H9 (cell line): Measurements from ENCODE around the gene ATP5PO. TPM values are rescaled to one million over a fixed set of nuclear protein-coding genes. Genes with fewer than 3 reads are reported as not detected.

Source experiments
- DNase-seq: peaks from one replicate; pipeline ENCODE4 v3.0.0-alpha.2; 2017
- H2AFZ ChIP-seq: one replicate; pipeline ENCODE4 v1.6.1; 2013; ENCODE audit warnings: mild to moderate bottlenecking, low read length, control low read depth, moderate library complexity
- H2AK5ac ChIP-seq: 2 replicates; pipeline ENCODE4 v1.6.1; 2013; ENCODE audit warnings: low read length, control low read depth, mixed read lengths; ENCODE audit not compliant: insufficient read length
- H2BK120ac ChIP-seq: one replicate; pipeline ENCODE4 v1.6.1; 2013; ENCODE audit warnings: low read depth, mild to moderate bottlenecking, low read length, control low read depth, inconsistent platforms; ENCODE audit not compliant: poor library complexity, severe bottlenecking
- H2BK12ac ChIP-seq: 2 replicates; pipeline ENCODE4 v1.6.1; 2013; ENCODE audit warnings: low read length, control low read depth, mixed read lengths, low read depth; ENCODE audit not compliant: insufficient read length
- H2BK15ac ChIP-seq: 2 replicates; pipeline ENCODE4 v1.6.1; 2013; ENCODE audit warnings: low read depth, low read length, control low read depth
- H2BK20ac ChIP-seq: one replicate; pipeline ENCODE4 v1.6.1; 2013; ENCODE audit warnings: low read depth, mild to moderate bottlenecking, low read length, control low read depth, inconsistent platforms; ENCODE audit not compliant: poor library complexity, severe bottlenecking
- H2BK5ac ChIP-seq: 2 replicates; pipeline ENCODE4 v1.6.1; 2013; ENCODE audit warnings: low read length, control low read depth, mixed read lengths; ENCODE audit not compliant: insufficient read length
- H3K14ac ChIP-seq: 2 replicates; pipeline ENCODE4 v1.6.1; 2013; ENCODE audit warnings: low read length, control low read depth; ENCODE audit not compliant: insufficient read depth
- H3K18ac ChIP-seq: 2 replicates; pipeline ENCODE4 v1.6.1; 2013; ENCODE audit warnings: low read depth, mild to moderate bottlenecking, mixed read lengths, low read length, control low read depth; ENCODE audit not compliant: insufficient read length
- H3K23ac ChIP-seq: 2 replicates; pipeline ENCODE4 v1.6.1; 2013; ENCODE audit warnings: low read length, control low read depth, mixed read lengths, low read depth; ENCODE audit not compliant: insufficient read length
- H3K23me2 ChIP-seq: 2 replicates; pipeline ENCODE4 v1.6.1; 2013; ENCODE audit warnings: low read depth, mild to moderate bottlenecking, mixed read lengths, low read length, control low read depth; ENCODE audit not compliant: insufficient read length, poor library complexity, severe bottlenecking
- H3K27ac ChIP-seq: 2 replicates; pipeline ENCODE4 v1.5.1; 2013; ENCODE audit warnings: low read length, control low read depth, mixed read lengths, low read depth; ENCODE audit not compliant: insufficient read length
- H3K27me3 ChIP-seq: 2 replicates; pipeline ENCODE4 v1.6.1; 2013; ENCODE audit warnings: low read length, control low read depth, inconsistent platforms; ENCODE audit not compliant: insufficient read depth
- H3K4ac ChIP-seq: 2 replicates; pipeline ENCODE4 v1.6.1; 2013; ENCODE audit warnings: low read depth, mild to moderate bottlenecking, control low read depth, inconsistent platforms, low read length, moderate library complexity
- H3K4me1 ChIP-seq: 2 replicates; pipeline ENCODE4 v1.6.1; 2013; ENCODE audit warnings: low read length, control low read depth, inconsistent platforms; ENCODE audit not compliant: insufficient read depth
- H3K4me2 ChIP-seq: 2 replicates; pipeline ENCODE4 v1.6.1; 2013; ENCODE audit warnings: low read length, control low read depth, mixed read lengths; ENCODE audit not compliant: insufficient read length, insufficient read depth
- H3K56ac ChIP-seq: 2 replicates; pipeline ENCODE4 v1.6.1; 2013; ENCODE audit warnings: low read depth, mild to moderate bottlenecking, mixed read lengths, low read length, control low read depth; ENCODE audit not compliant: insufficient read length
- H3K79me1 ChIP-seq: 2 replicates; pipeline ENCODE4 v1.6.1; 2013; ENCODE audit warnings: low read depth, mild to moderate bottlenecking, moderate library complexity, low read length, control low read depth, inconsistent platforms; ENCODE audit not compliant: insufficient read depth, poor library complexity, severe bottlenecking
- H3K79me2 ChIP-seq: 2 replicates; pipeline ENCODE4 v1.6.1; 2013; ENCODE audit warnings: low read length, control low read depth, inconsistent platforms; ENCODE audit not compliant: insufficient read depth
- H3K9ac ChIP-seq: 2 replicates; pipeline ENCODE4 v1.6.1; 2013; ENCODE audit warnings: low read length, control low read depth, mixed read lengths; ENCODE audit not compliant: insufficient read length; ENCODE audit errors: extremely low read depth
- H3K9me3 ChIP-seq: one replicate; pipeline ENCODE4 v1.6.1; 2013; ENCODE audit warnings: low read depth, low read length, inconsistent platforms; ENCODE audit not compliant: control insufficient read depth
- H3T11ph ChIP-seq: one replicate; pipeline ENCODE4 v1.6.1; 2013; ENCODE audit warnings: mild to moderate bottlenecking, low read length, control low read depth, inconsistent platforms
- H4K20me1 ChIP-seq: one replicate; pipeline ENCODE4 v1.6.1; 2013; ENCODE audit not compliant: control insufficient read depth, insufficient read length, insufficient read depth
- H4K5ac ChIP-seq: 2 replicates; pipeline ENCODE4 v1.6.1; 2013; ENCODE audit warnings: low read depth, mild to moderate bottlenecking, mixed read lengths, low read length, control low read depth; ENCODE audit not compliant: insufficient read length
- H4K8ac ChIP-seq: replicated peaks from 2 replicates; pipeline ENCODE4 v1.6.1; 2013; ENCODE audit warnings: low read length, control low read depth, mixed read lengths, low read depth; ENCODE audit not compliant: insufficient read length
- H4K91ac ChIP-seq: 2 replicates; pipeline ENCODE4 v1.6.1; 2013; ENCODE audit warnings: low read depth, mild to moderate bottlenecking, moderate library complexity, mixed read lengths, low read length, control low read depth; ENCODE audit not compliant: insufficient read length
- H3K27ac Mint-ChIP-seq, 3 experiments: 2 replicates in 2 of 3; 3 replicates in 1 of 3; pipeline ENCODE4 v1.8.0; 2020 to 2021; ENCODE audit warnings: mixed read lengths in 3 of 3, mild to moderate bottlenecking in 1 of 3, moderate library complexity in 1 of 3
- H3K27me3 Mint-ChIP-seq: 2 replicates; pipeline ENCODE4 v1.8.0; 2021; ENCODE audit warnings: low read depth, mild to moderate bottlenecking, moderate library complexity, mixed read lengths
- H3K36me3 Mint-ChIP-seq, 3 experiments: 2 replicates in 2 of 3; 3 replicates in 1 of 3; pipeline ENCODE4 v1.8.0; 2020 to 2021; ENCODE audit warnings: low read depth in 3 of 3, mixed read lengths in 3 of 3; ENCODE audit not compliant: insufficient read depth in 1 of 3
- H3K4me1 Mint-ChIP-seq, 2 experiments: 2 replicates each; pipeline ENCODE4 v1.8.0; 2020; ENCODE audit warnings: mixed read lengths in 2 of 2
- H3K4me3 Mint-ChIP-seq, 2 experiments: 2 replicates in 1 of 2; 3 replicates in 1 of 2; pipeline ENCODE4 v1.8.0; 2020 to 2021; ENCODE audit warnings: mild to moderate bottlenecking in 2 of 2, mixed read lengths in 2 of 2, moderate library complexity in 1 of 2
- H3K9me3 Mint-ChIP-seq, 2 experiments: 2 replicates in 1 of 2; 3 replicates in 1 of 2; pipeline ENCODE4 v1.8.0; 2020; ENCODE audit warnings: mild to moderate bottlenecking in 2 of 2, mixed read lengths in 2 of 2, moderate library complexity in 1 of 2
- WGBS: extraction: QIAGEN DNeasy Blood & Tissue Kit; methylation state at CpG from one replicate; pipeline ENCODE4 v1.1.7; 2013; ENCODE audit warnings: missing lambda C conversion rate, low lambda C conversion rate, mixed read lengths; ENCODE audit not compliant: insufficient read length; ENCODE audit errors: extremely low coverage; 5-methylcytosine and 5-hydroxymethylcytosine counted together
- total RNA-seq: library from RNA; stranded (reverse); gene quantifications from 2 replicates; pipeline ENCODE4 v1.2.1, GENCODE V29; 2021
- TF ChIP-seq, protein P1 (sequence below): fragments of 200-600 bp; sonication (generic); conservative IDR thresholded peaks from 3 replicates; pipeline ENCODE4 v1.8.0; 2021; ENCODE audit warnings: antibody characterized with exemption, mild to moderate bottlenecking

Gene ATP5PO
- total RNA-seq, 1 experiment from 2014 or later, result 275 TPM

DNA sequence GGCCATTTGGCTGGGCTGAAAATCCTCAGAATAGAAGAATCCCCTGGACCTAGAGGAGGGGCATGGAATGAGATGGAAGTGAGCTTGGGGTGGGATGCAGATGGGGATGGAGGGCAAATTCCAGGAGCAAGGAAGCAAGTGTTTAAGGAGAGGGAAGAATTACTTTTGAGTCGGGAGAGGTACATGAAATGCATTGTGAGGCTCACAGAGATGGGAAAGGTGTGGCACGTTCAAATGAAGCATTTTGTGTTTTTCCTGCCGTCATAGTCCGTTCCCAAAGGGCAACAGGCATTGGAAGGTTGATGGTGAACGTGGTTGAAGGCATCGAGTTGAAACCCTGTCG is 30.5 kb downstream of the ATP5PO start:
- Histone ChIP-seq H3T11ph (no peak overlapping the region), H2BK120ac (no peak overlapping the region), H3K23me2 (no peaks in the 10 kb centered on the region), H2AFZ (no peak overlapping the region), H2BK12ac (no peak overlapping the region), H3K79me1 (no peaks in the 10 kb centered on the region), H3K4me2 (no peak overlapping the region), H4K91ac (no peak overlapping the region), H3K79me2 (no peaks in the 10 kb centered on the region), H2BK15ac (no peak overlapping the region), H4K20me1 (no peaks in the 10 kb centered on the region), H3K4ac (no peak overlapping the region), H2BK5ac (no peak overlapping the region), H3K56ac (no peak overlapping the region), H2AK5ac (no peak overlapping the region), H3K27ac (no peak overlapping the region), H2BK20ac (no peak overlapping the region), H3K9ac (no peak overlapping the region), H3K18ac (no peak overlapping the region), H4K5ac (no peak overlapping the region), H3K23ac (no peak overlapping the region), H3K27me3 (no peaks in the 10 kb centered on the region), H4K8ac (no peak overlapping the region), H3K14ac (no peak overlapping the region), H3K9me3 (no peaks in the 10 kb centered on the region), H3K4me1 (no peaks in the 10 kb centered on the region; the same call in 1 of the 2 replicates)
- no peak for DNase-seq
- H3K9me3 Mint-ChIP-seq, result no peaks in the 10 kb centered on the region
- no peaks in the 10 kb centered on the region for H3K36me3 Mint-ChIP-seq
- H3K4me1 Mint-ChIP-seq, result peaks cover 11 to 14% of the 10 kb centered on the region in 2 experiments
- no CpG with 5 or more reads among the region's 7 CpGs for whole genome bisulfite sequencing
- H3K4me3 Mint-ChIP-seq, result no peak overlapping the region
- no peaks in the 10 kb centered on the region for H3K27me3 Mint-ChIP-seq
- H3K27ac Mint-ChIP-seq, result no peak overlapping the region
- TF ChIP-seq, protein P1, sequence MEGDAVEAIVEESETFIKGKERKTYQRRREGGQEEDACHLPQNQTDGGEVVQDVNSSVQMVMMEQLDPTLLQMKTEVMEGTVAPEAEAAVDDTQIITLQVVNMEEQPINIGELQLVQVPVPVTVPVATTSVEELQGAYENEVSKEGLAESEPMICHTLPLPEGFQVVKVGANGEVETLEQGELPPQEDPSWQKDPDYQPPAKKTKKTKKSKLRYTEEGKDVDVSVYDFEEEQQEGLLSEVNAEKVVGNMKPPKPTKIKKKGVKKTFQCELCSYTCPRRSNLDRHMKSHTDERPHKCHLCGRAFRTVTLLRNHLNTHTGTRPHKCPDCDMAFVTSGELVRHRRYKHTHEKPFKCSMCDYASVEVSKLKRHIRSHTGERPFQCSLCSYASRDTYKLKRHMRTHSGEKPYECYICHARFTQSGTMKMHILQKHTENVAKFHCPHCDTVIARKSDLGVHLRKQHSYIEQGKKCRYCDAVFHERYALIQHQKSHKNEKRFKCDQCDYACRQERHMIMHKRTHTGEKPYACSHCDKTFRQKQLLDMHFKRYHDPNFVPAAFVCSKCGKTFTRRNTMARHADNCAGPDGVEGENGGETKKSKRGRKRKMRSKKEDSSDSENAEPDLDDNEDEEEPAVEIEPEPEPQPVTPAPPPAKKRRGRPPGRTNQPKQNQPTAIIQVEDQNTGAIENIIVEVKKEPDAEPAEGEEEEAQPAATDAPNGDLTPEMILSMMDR, result no peak
